Neutrophil (primary cell): ENCODE data around the gene UBAP1.

Experiments used
- H3K27ac ChIP-seq: fragments of 200-600 bp; sonication (generic); 2 replicates; pipeline ENCODE4 v1.5.1; 2016; ENCODE audit warnings: mild to moderate bottlenecking, moderate library complexity
- H3K27me3 ChIP-seq: fragments of 200-600 bp; sonication (generic); 2 replicates; pipeline ENCODE4 v1.6.0; 2016; ENCODE audit warnings: mild to moderate bottlenecking
- H3K36me3 ChIP-seq: fragments of 200-600 bp; sonication (generic); 2 replicates; pipeline ENCODE4 v1.5.1; 2017
- H3K4me1 ChIP-seq, 2 experiments: fragments of 200-600 bp in 1 of 2; sonication (generic) in 1 of 2; 1 replicate in 1 of 2; 2 replicates in 1 of 2; pipeline versions ENCODE4 v1.5.1 to v1.6.1; 2013 to 2016; ENCODE audit warnings: low read depth in 1 of 2, low read length in 1 of 2, mild to moderate bottlenecking in 1 of 2, moderate library complexity in 1 of 2; ENCODE audit not compliant: control insufficient read depth in 1 of 2, insufficient read depth in 1 of 2
- H3K4me3 ChIP-seq, 2 experiments: fragments of 200-600 bp in 1 of 2; sonication (generic) in 1 of 2; 1 replicate in 1 of 2; 2 replicates in 1 of 2; pipeline ENCODE4 v1.5.1; 2013 to 2016; ENCODE audit warnings: low read depth in 1 of 2, low read length in 1 of 2, mild to moderate bottlenecking in 1 of 2, moderate library complexity in 1 of 2
- H3K9me3 ChIP-seq: fragments of 200-600 bp; sonication (generic); 2 replicates; pipeline ENCODE4 v1.5.1; 2016
- TF ChIP-seq, protein P1 (sequence below): fragments of 200-600 bp; sonication (generic); IDR thresholded peaks from 2 replicates; pipeline ENCODE4 v1.5.1; 2016; ENCODE audit warnings: antibody characterized with exemption

The UBAP1 gene

GRCh38 chr9:34157898-34158297 lies 20.9 kb upstream of the UBAP1 start:
- H3K4me3 ChIP-seq, result no peak overlapping the region
- no peaks in the 10 kb centered on the region for H3K27me3 ChIP-seq
- H3K4me1 ChIP-seq, result no peaks in the 10 kb centered on the region
- no peaks in the 10 kb centered on the region for H3K9me3 ChIP-seq
- TF ChIP-seq, protein P1, sequence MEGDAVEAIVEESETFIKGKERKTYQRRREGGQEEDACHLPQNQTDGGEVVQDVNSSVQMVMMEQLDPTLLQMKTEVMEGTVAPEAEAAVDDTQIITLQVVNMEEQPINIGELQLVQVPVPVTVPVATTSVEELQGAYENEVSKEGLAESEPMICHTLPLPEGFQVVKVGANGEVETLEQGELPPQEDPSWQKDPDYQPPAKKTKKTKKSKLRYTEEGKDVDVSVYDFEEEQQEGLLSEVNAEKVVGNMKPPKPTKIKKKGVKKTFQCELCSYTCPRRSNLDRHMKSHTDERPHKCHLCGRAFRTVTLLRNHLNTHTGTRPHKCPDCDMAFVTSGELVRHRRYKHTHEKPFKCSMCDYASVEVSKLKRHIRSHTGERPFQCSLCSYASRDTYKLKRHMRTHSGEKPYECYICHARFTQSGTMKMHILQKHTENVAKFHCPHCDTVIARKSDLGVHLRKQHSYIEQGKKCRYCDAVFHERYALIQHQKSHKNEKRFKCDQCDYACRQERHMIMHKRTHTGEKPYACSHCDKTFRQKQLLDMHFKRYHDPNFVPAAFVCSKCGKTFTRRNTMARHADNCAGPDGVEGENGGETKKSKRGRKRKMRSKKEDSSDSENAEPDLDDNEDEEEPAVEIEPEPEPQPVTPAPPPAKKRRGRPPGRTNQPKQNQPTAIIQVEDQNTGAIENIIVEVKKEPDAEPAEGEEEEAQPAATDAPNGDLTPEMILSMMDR, result no peak
- no peaks in the 10 kb centered on the region for H3K36me3 ChIP-seq
- H3K27ac ChIP-seq, result no peak overlapping the region

GRCh38 chr9:34158362-34158869 lies 20.4 kb upstream of the UBAP1 start:
- Histone ChIP-seq H3K4me1 (peaks cover 5% of the 10 kb centered on the region in 2 experiments), H3K4me3 (no peak overlapping the region), H3K9me3 (no peaks in the 10 kb centered on the region), H3K27me3 (no peaks in the 10 kb centered on the region), H3K36me3 (no peaks in the 10 kb centered on the region), H3K27ac (no peak overlapping the region)
- TF ChIP-seq, protein P1, result no peak

- H3K27me3 ChIP-seq, result no peaks in the 10 kb centered on the region
- H3K9me3 ChIP-seq, result no peaks in the 10 kb centered on the region
- TF ChIP-seq, protein P1, result no peak
- H3K36me3 ChIP-seq, result no peaks in the 10 kb centered on the region
- peak overlapping the region; percentile 10 to 21 for H3K4me3 ChIP-seq
- peaks cover 18 to 21% of the 10 kb centered on the region in 2 experiments for H3K4me1 ChIP-seq
- peak overlapping the region; percentile 58 for H3K27ac ChIP-seq
These were observed 15.4 kb upstream of the UBAP1 start for GRCh38 chr9:34163434-34163833.

GRCh38 chr9:34169125-34169524 lies 9.7 kb upstream of the UBAP1 start:
- Histone ChIP-seq H3K4me3 (peak overlapping the region in 1 of 2 experiments; percentile 32), H3K9me3 (no peaks in the 10 kb centered on the region), H3K27me3 (no peaks in the 10 kb centered on the region), H3K4me1 (peaks cover 46 to 56% of the 10 kb centered on the region in 2 experiments), H3K27ac (peak overlapping the region; percentile 80), H3K36me3 (no peaks in the 10 kb centered on the region)
- TF ChIP-seq, protein P1, result no peak

GRCh38 chr9:34170237-34170991 lies 8.4 kb upstream of the UBAP1 start:
- no peak overlapping the region for H3K4me3 ChIP-seq
- peaks cover 53 to 68% of the 10 kb centered on the region in 2 experiments for H3K4me1 ChIP-seq
- peak overlapping the region; percentile 59 for H3K27ac ChIP-seq
- H3K9me3 ChIP-seq, result no peaks in the 10 kb centered on the region
- TF ChIP-seq, protein P1, result no peak
- no peaks in the 10 kb centered on the region for H3K27me3 ChIP-seq
- no peaks in the 10 kb centered on the region for H3K36me3 ChIP-seq
